GM12878 (cell line): ENCODE results near the gene ANXA3. TPM values are rescaled to one million over a fixed set of nuclear protein-coding genes. Genes with fewer than 3 reads are reported as not detected.

Experiments used
- ATAC-seq: fragments of 200-7000 bp; cut with Tn5 transposase; 3 replicates; pipeline ENCODE4 v1.9.1; 2020; ENCODE audit warnings: mild to moderate bottlenecking, moderate library complexity
- BruUV-seq: library from RNA; stranded (reverse); fragments of 400-500 nt; replicated peaks from 2 replicates; lab custom pipeline; 2021; lab: Mats Ljungman, UMichigan
- CTCF ChIA-PET: fragments of 300-600 bp; sonication (Branson Sonifier 250); formaldehyde crosslinking; extraction: SDS; loops from one replicate; lab custom pipeline; 2021; ENCODE audit warnings: inconsistent platforms; lab: Yijun Ruan, JAX
- POLR2A ChIA-PET: fragments of 350-600 bp; formaldehyde crosslinking; extraction: SDS; loops from one replicate; lab custom pipeline; 2021; ENCODE audit warnings: inconsistent platforms; lab: Charles Lee
- RAD21 ChIA-PET: fragments of 300-600 bp; sonication (Branson Sonifier 250); formaldehyde crosslinking; loops from one replicate; lab custom pipeline; 2023; ENCODE audit warnings: antibody characterized with exemption; ENCODE audit not compliant: unreplicated experiment; lab: Charles Lee
- SMC1A ChIA-PET: fragments of 300-600 bp; sonication (Branson Sonifier 250); formaldehyde crosslinking; loops from one replicate; lab custom pipeline; 2023; ENCODE audit not compliant: unreplicated experiment, uncharacterized antibody; lab: Charles Lee
- DNase-seq: peaks from one replicate; pipeline ENCODE4 v3.0.0-alpha.2; 2011; ENCODE audit warnings: low read depth, low spot score
- FAIRE-seq: peaks from 3 replicates; lab custom pipeline; 2011; peaks lifted over from hg19 to GRCh38; lab: Jason Lieb, UNC
- H2AFZ ChIP-seq: 2 replicates; pipeline ENCODE4 v1.6.0; 2011; ENCODE audit warnings: low read depth, low read length, control low read depth; ENCODE audit not compliant: control insufficient read depth
- H3K27ac ChIP-seq: 2 replicates; pipeline ENCODE4 v1.5.1; 2011; ENCODE audit warnings: control low read depth; ENCODE audit not compliant: control insufficient read depth, insufficient read depth
- H3K27me3 ChIP-seq, 2 experiments: replicated peaks in 1 of 2; 2 replicates each; pipeline versions ENCODE4 v1.6.0 to v1.6.1; 2011; ENCODE audit warnings: low read length in 1 of 2; ENCODE audit not compliant: control insufficient read depth in 2 of 2, insufficient read depth in 2 of 2
- H3K36me3 ChIP-seq, 2 experiments: 2 replicates each; pipeline ENCODE4 v1.5.1; 2011; ENCODE audit warnings: low read length in 1 of 2; ENCODE audit not compliant: control insufficient read depth in 2 of 2, insufficient read depth in 2 of 2
- H3K4me1 ChIP-seq: 2 replicates; pipeline ENCODE4 v1.6.1; 2011; ENCODE audit warnings: mild to moderate bottlenecking, low read length, moderate library complexity, mixed read lengths; ENCODE audit not compliant: control insufficient read depth, insufficient read depth
- H3K4me2 ChIP-seq: 2 replicates; pipeline ENCODE4 v1.6.0; 2011; ENCODE audit warnings: control low read depth; ENCODE audit not compliant: control insufficient read depth, insufficient read depth
- H3K4me3 ChIP-seq: fragments of 200-600 bp; sonication (generic); 2 replicates; pipeline ENCODE4 v1.5.1; 2016
- H3K79me2 ChIP-seq: 2 replicates; pipeline ENCODE4 v1.6.0; 2011; ENCODE audit warnings: low read length; ENCODE audit not compliant: control insufficient read depth, insufficient read depth
- H3K9ac ChIP-seq: 2 replicates; pipeline ENCODE4 v1.8.0; 2011; ENCODE audit warnings: low read length, control low read depth, mixed read lengths; ENCODE audit not compliant: control insufficient read depth, insufficient read depth
- H3K9me3 ChIP-seq: replicated peaks from 3 replicates; pipeline ENCODE4 v1.5.1; 2011; ENCODE audit warnings: mild to moderate bottlenecking, low read length; ENCODE audit not compliant: control insufficient read depth, insufficient read depth
- H4K20me1 ChIP-seq: 2 replicates; pipeline ENCODE4 v1.6.0; 2011; ENCODE audit not compliant: control insufficient read depth, insufficient read depth
- ATF2 ChIP-seq: IDR thresholded peaks from 2 replicates; pipeline ENCODE4 v1.6.1; 2012; ENCODE audit warnings: low read length, inconsistent platforms
- BCL11A ChIP-seq: IDR thresholded peaks from 2 replicates; pipeline ENCODE4 v1.6.1; 2011; ENCODE audit warnings: low read depth, low read length
- CREB1 ChIP-seq: IDR thresholded peaks from 2 replicates; pipeline ENCODE4 v1.6.1; 2012; ENCODE audit warnings: low read depth, mild to moderate bottlenecking, inconsistent platforms
- E2F4 ChIP-seq: IDR thresholded peaks from 2 replicates; pipeline ENCODE4 v1.6.1; 2012; ENCODE audit warnings: low read depth, low read length, improper control_type of control experiment
- EP300 ChIP-seq, 2 experiments: fragments of 150-350 bp in 1 of 2; IDR thresholded peaks; 2 replicates each; pipeline ENCODE4 v1.6.1; 2011 to 2012; ENCODE audit warnings: low read depth in 2 of 2, low read length in 2 of 2, borderline replicate concordance in 1 of 2, improper control_type of control experiment in 1 of 2, inconsistent platforms in 1 of 2; ENCODE audit not compliant: control insufficient read depth in 1 of 2
- ETV6 ChIP-seq, 2 experiments: fragments of 450-650 bp in 1 of 2; IDR thresholded peaks in 1 of 2; conservative IDR thresholded peaks in 1 of 2; 2 replicates each; pipeline ENCODE4 v1.6.1; 2014; ENCODE audit warnings: antibody characterized with exemption in 1 of 2, borderline replicate concordance in 1 of 2, low read depth in 1 of 2, mild to moderate bottlenecking in 1 of 2, moderate library complexity in 1 of 2
- EZH2 ChIP-seq: IDR thresholded peaks from 2 replicates; pipeline ENCODE4 v1.6.1; 2012; ENCODE audit warnings: low read depth, mild to moderate bottlenecking, control low read depth, inconsistent platforms, low read length, borderline replicate concordance; ENCODE audit not compliant: control insufficient read depth
- IKZF2 ChIP-seq, 2 experiments: fragments of 450-650 bp; IDR thresholded peaks; 2 replicates each; pipeline ENCODE4 v1.6.1; 2017; ENCODE audit warnings: mild to moderate bottlenecking in 2 of 2, moderate library complexity in 2 of 2
- KAT2A ChIP-seq: conservative IDR thresholded peaks from 2 replicates; pipeline ENCODE4 v1.6.1; 2011; ENCODE audit warnings: low read depth, low read length; ENCODE audit not compliant: control insufficient read depth
- MEF2A ChIP-seq: IDR thresholded peaks from 2 replicates; pipeline ENCODE4 v1.6.1; 2011; ENCODE audit warnings: low read depth, mild to moderate bottlenecking, low read length, moderate library complexity; ENCODE audit not compliant: insufficient read depth
- MTA2 ChIP-seq: fragments of 450-650 bp; IDR thresholded peaks from 2 replicates; pipeline ENCODE4 v1.6.1; 2016; ENCODE audit warnings: low read depth, mild to moderate bottlenecking, moderate library complexity
- MTA3 ChIP-seq: IDR thresholded peaks from 2 replicates; pipeline ENCODE4 v1.6.1; 2012; ENCODE audit warnings: low read length, inconsistent platforms, borderline replicate concordance
- NRF1 ChIP-seq: conservative IDR thresholded peaks from 2 replicates; pipeline ENCODE4 v1.6.1; 2011; ENCODE audit warnings: mild to moderate bottlenecking, low read depth, low read length, improper control_type of control experiment
- POLR2AphosphoS2 ChIP-seq: IDR thresholded peaks from 2 replicates; pipeline ENCODE4 v1.6.1; 2011; ENCODE audit warnings: low read depth, mild to moderate bottlenecking, low read length, improper control_type of control experiment, moderate library complexity
- POU2F2 ChIP-seq: IDR thresholded peaks from 3 replicates; pipeline ENCODE4 v1.6.1; 2011; ENCODE audit warnings: low read depth, mild to moderate bottlenecking, low read length, borderline replicate concordance
- RELB ChIP-seq: fragments of 450-650 bp; IDR thresholded peaks from 2 replicates; pipeline ENCODE4 v1.6.1; 2017; ENCODE audit warnings: low read depth, mild to moderate bottlenecking, moderate library complexity
- RUNX3 ChIP-seq: IDR thresholded peaks from 2 replicates; pipeline ENCODE4 v1.6.1; 2012; ENCODE audit warnings: low read length, inconsistent platforms
- SMC3 ChIP-seq: IDR thresholded peaks from 2 replicates; pipeline ENCODE4 v1.6.1; 2011; ENCODE audit warnings: low read length, improper control_type of control experiment, borderline replicate concordance
- TARDBP ChIP-seq: IDR thresholded peaks from 2 replicates; pipeline ENCODE4 v1.6.1; 2016; ENCODE audit warnings: borderline replicate concordance
- ZBED1 ChIP-seq: IDR thresholded peaks from 2 replicates; pipeline ENCODE4 v1.6.1; 2016; ENCODE audit warnings: borderline replicate concordance
- WGBS: methylation state at CpG from one replicate; pipeline ENCODE4 v1.1.6; 2016; ENCODE audit warnings: low lambda C conversion rate; ENCODE audit not compliant: insufficient replicate concordance, insufficient coverage; ENCODE audit errors: missing lambda C conversion rate; 5-methylcytosine and 5-hydroxymethylcytosine counted together
- in situ Hi-C: fragments of 300-500 bp; cut with MboI; formaldehyde crosslinking; loops from 9 replicates; pipeline ENCODE4 v1.14.3; 2018; ENCODE audit warnings: mixed read lengths
- intact Hi-C: fragments of 100-400 bp; cut with micrococcal nuclease; formaldehyde crosslinking; loops from one replicate; pipeline ENCODE4 v1.14.2; 2022; ENCODE audit not compliant: unreplicated experiment
- polyA plus RNA-seq, 11 experiments: library from polyadenylated mRNA; depleted of rRNA in 4 of 11; unstranded in 6 of 11; stranded (reverse) in 5 of 11; fragments of >200 nt; fragmentation: Nextera tagmentation in 4 of 11; fragmentation: Illumina TruSeq in 1 of 11; extraction: Ambion mirVana in 4 of 11; extraction: Trizol in 1 of 11; gene quantifications; 1 replicate in 1 of 11; 2 replicates in 10 of 11; pipeline versions ENCODE4 v1.2.1 to v1.2.3, GENCODE V29; 2011 to 2016; ENCODE audit warnings: inconsistent platforms in 2 of 11, missing spikeins in 2 of 11, low read depth in 1 of 11
- total RNA-seq, 4 experiments: library from RNA; depleted of rRNA in 3 of 4; stranded (reverse); fragments of >200 nt in 3 of 4; fragmentation: Illumina TruSeq in 1 of 4; extraction: Trizol in 1 of 4; gene quantifications; 2 replicates each; pipeline versions ENCODE4 v1.2.1 to v1.2.3, GENCODE V29; 2013 to 2021

ANXA3 gene
- total and polyA plus RNA-seq, 10 of the 15 experiments (the other 5 are each of a cell fraction or from before 2014, with no cell fraction given) = 0.28 to 14.7 (median 0.91) TPM

GRCh38 chr4:78656968-78657445, 105.4 kb downstream of the ANXA3 start:
- H3K79me2 ChIP-seq = no peaks in the 10 kb centered on the region
- RAD21 ChIA-PET = interaction anchor here (0.6 to 3.0 kb wide), 10 partner anchors 11 to 207 kb away, joined by 3 to 14 read pairs (median 3); no protein-coding TSS in a partner anchor
- H3K4me1 ChIP-seq = peaks cover 34% of the 10 kb centered on the region
- no peak overlapping the region for H3K9ac ChIP-seq
- intact Hi-C loops (no loop called here), in situ Hi-C loops (no loop called here)
- H3K9me3 ChIP-seq = no peaks in the 10 kb centered on the region
- peak overlapping the region; percentile 39 for H3K4me3 ChIP-seq
- H3K36me3 ChIP-seq = no peaks in the 10 kb centered on the region
- FAIRE-seq (peak; percentile 76), DNase-seq (no peak), ATAC-seq (peak; percentile 25)
- BruUV-seq = no TSS peak
- peak overlapping the region; percentile 28; the same call in 1 of the 2 replicates for H3K27ac ChIP-seq
- peak overlapping the region; percentile 56 for H2AFZ ChIP-seq
- under 1% methylated on average over 7 of the region's 7 CpGs for WGBS
- H3K27me3 ChIP-seq = no peaks in the 10 kb centered on the region
- CTCF ChIA-PET = interaction anchor here (0.6 to 1.7 kb wide), 6 partner anchors 12 to 697 kb away, joined by 3 to 7 read pairs (median 4); no protein-coding TSS in a partner anchor
- POLR2A ChIA-PET = interaction anchor here (1.0 to 1.6 kb wide), 2 partner anchors 10 to 121 kb away, joined by 3 to 4 read pairs; no protein-coding TSS in a partner anchor
- no peaks in the 10 kb centered on the region for H4K20me1 ChIP-seq
- H3K4me2 ChIP-seq = peak overlapping the region; percentile 78
- SMC1A ChIA-PET = interaction anchor here (0.6 to 6.9 kb wide), 9 partner anchors 9 to 109 kb away, joined by 3 to 79 read pairs (median 6); no protein-coding TSS in a partner anchor
- TF ChIP-seq MTA3 (peak; percentile 83; the same call in 1 of the 2 replicates), MEF2A (peak; percentile 87), KAT2A (no peak), IKZF2 (IDR thresholded peaks at IDR 0.05) (peak; percentile 87 to 90), ETV6 (conservative IDR thresholded peaks at IDR 0.05 in 1 of 2, IDR thresholded peaks at IDR 0.05 in 1 of 2; ENCODE audit: borderline replicate concordance in 1 of 2, low read depth in 1 of 2) (peak in 1 of 2 experiments; percentile 66; a peak in 1 of 4 replicates), RUNX3 (peak; percentile 96), POLR2AphosphoS2 (no peak), MTA2 (peak; percentile 65; the same call in 1 of the 2 replicates), CREB1 (0 out of 2 replicates have a peak, but pooled peaks have one; percentile 49), NRF1 (no peak), EP300 (IDR thresholded peaks at IDR 0.05; ENCODE audit: borderline replicate concordance in 1 of 2, control insufficient read depth in 1 of 2, low read depth in 2 of 2, low read length in 2 of 2) (peak; percentile 47 to 76; a peak in 2 of 4 replicates), ZBED1 (no peak), BCL11A (peak; percentile 48; the same call in 1 of the 2 replicates), SMC3 (no peak), ATF2 (peak; percentile 85), RELB (peak; percentile 75), TARDBP (no peak), EZH2 (no peak), POU2F2 (0 out of 3 replicates have a peak, but pooled peaks have one; percentile 36), E2F4 (no peak)
